ENCODE measurements around the gene PAPPA2. TPM values are rescaled to one million over a fixed set of nuclear protein-coding genes. Genes with fewer than 3 reads are reported as not detected.

The PAPPA2 gene
- total RNA-seq, 5 donors from 2014 or later (not counting 1 experiment from before 2014, with no cell fraction given): 0.03 to 0.06 TPM; not detected in 3

GRCh38 chr1:176574756-176575155 lies 111.8 kb downstream of the PAPPA2 start:
- no peaks in the 10 kb centered on the region for H3K4me1 Mint-ChIP-seq
- H3K36me3 Mint-ChIP-seq: no peaks in the 10 kb centered on the region
- peaks cover 1 to 5% of the 10 kb centered on the region in 2 donors for H3K27me3 Mint-ChIP-seq
- POLR2A ChIA-PET: no interaction called here
- CTCF ChIA-PET: no interaction called here
- no peak overlapping the region for H3K27ac Mint-ChIP-seq
- no peak overlapping the region for H3K27ac ChIP-seq (ENCODE audit: low read length)
- H3K9me3 Mint-ChIP-seq: peaks cover 0 to 7% (median 0%) of the 10 kb centered on the region in 3 donors
- DNase-seq: no peak
- no peak overlapping the region for H3K4me3 Mint-ChIP-seq
- H3K27me3 ChIP-seq (replicated peaks in 1 of 2; ENCODE audit: control insufficient read depth in 2 of 2, extremely low read depth in 1 of 2, insufficient read depth in 2 of 2, low read length in 1 of 2): peaks cover 0 to 4% of the 10 kb centered on the region in 2 experiments
- no peak overlapping the region for H3K4me3 ChIP-seq (ENCODE audit: control insufficient read depth in 1 of 2, extremely low read depth in 1 of 2, low read length in 1 of 2)
- H3K36me3 ChIP-seq (ENCODE audit: control insufficient read depth in 2 of 2, extremely low read depth in 1 of 2, insufficient read depth in 1 of 2, low read length in 1 of 2): no peaks in the 10 kb centered on the region
- H3K4me1 ChIP-seq (ENCODE audit: control insufficient read depth in 1 of 2, extremely low read depth in 1 of 2, insufficient read depth in 2 of 2, low read length in 2 of 2): no peaks in the 10 kb centered on the region
- H3K9me3 ChIP-seq: no peaks in the 10 kb centered on the region
- ATAC-seq (replicated peaks in 1 of 4): no peak
- no CpG with 5 or more reads among the region's 2 CpGs for WGBS (ENCODE audit: insufficient coverage)

GRCh38 chr1:176575991-176576390 lies 113.0 kb downstream of the PAPPA2 start:
- no peaks in the 10 kb centered on the region for H3K9me3 ChIP-seq
- no peaks in the 10 kb centered on the region for H3K27me3 ChIP-seq (replicated peaks in 1 of 2; ENCODE audit: control insufficient read depth in 2 of 2, extremely low read depth in 1 of 2, insufficient read depth in 2 of 2, low read length in 1 of 2)
- no peaks in the 10 kb centered on the region for H3K4me1 Mint-ChIP-seq
- H3K9me3 Mint-ChIP-seq: peaks cover 0 to 5% (median 0%) of the 10 kb centered on the region in 3 donors
- H3K27me3 Mint-ChIP-seq: peaks cover 1 to 2% of the 10 kb centered on the region in 2 donors
- H3K36me3 ChIP-seq (ENCODE audit: control insufficient read depth in 2 of 2, extremely low read depth in 1 of 2, insufficient read depth in 1 of 2, low read length in 1 of 2): no peaks in the 10 kb centered on the region
- DNase-seq (no peak), ATAC-seq (replicated peaks in 1 of 4) (no peak)
- WGBS (ENCODE audit: insufficient coverage): no CpG with 5 or more reads among the region's 1 CpG
- no peaks in the 10 kb centered on the region for H3K36me3 Mint-ChIP-seq
- H3K4me1 ChIP-seq (ENCODE audit: control insufficient read depth in 1 of 2, extremely low read depth in 1 of 2, insufficient read depth in 2 of 2, low read length in 2 of 2): no peaks in the 10 kb centered on the region
- H3K27ac ChIP-seq (ENCODE audit: low read length): no peak overlapping the region
- ChIA-PET CTCF (no interaction called here), POLR2A (no interaction called here)
- H3K4me3 ChIP-seq (ENCODE audit: control insufficient read depth in 1 of 2, extremely low read depth in 1 of 2, low read length in 1 of 2): no peak overlapping the region
- H3K27ac Mint-ChIP-seq: no peak overlapping the region
- H3K4me3 Mint-ChIP-seq: no peak overlapping the region

- Histone ChIP-seq H3K27ac (ENCODE audit: low read length) (no peak overlapping the region), H3K36me3 (ENCODE audit: control insufficient read depth in 2 of 2, extremely low read depth in 1 of 2, insufficient read depth in 1 of 2, low read length in 1 of 2) (no peaks in the 10 kb centered on the region), H3K27me3 (replicated peaks in 1 of 2; ENCODE audit: control insufficient read depth in 2 of 2, extremely low read depth in 1 of 2, insufficient read depth in 2 of 2, low read length in 1 of 2) (no peaks in the 10 kb centered on the region), H3K4me3 (ENCODE audit: control insufficient read depth in 1 of 2, extremely low read depth in 1 of 2, low read length in 1 of 2) (no peak overlapping the region), H3K4me1 (ENCODE audit: control insufficient read depth in 1 of 2, extremely low read depth in 1 of 2, insufficient read depth in 2 of 2, low read length in 2 of 2) (no peaks in the 10 kb centered on the region), H3K9me3 (no peaks in the 10 kb centered on the region)
- ChIA-PET CTCF (no interaction called here), POLR2A (no interaction called here)
- Mint-ChIP-seq H3K36me3 (no peaks in the 10 kb centered on the region), H3K27me3 (peaks cover 0 to 1% of the 10 kb centered on the region in 2 donors), H3K4me1 (no peaks in the 10 kb centered on the region), H3K9me3 (peaks cover 0 to 3% (median 0%) of the 10 kb centered on the region in 3 donors), H3K4me3 (no peak overlapping the region), H3K27ac (no peak overlapping the region)
- ATAC-seq (replicated peaks in 1 of 4): no peak
- 85% methylated on average over 4 of the region's 5 CpGs for WGBS (ENCODE audit: insufficient coverage)
- no peak for DNase-seq
These were observed 113.7 kb downstream of the PAPPA2 start for GRCh38 chr1:176576670-176577069.

- H3K27ac Mint-ChIP-seq: no peak overlapping the region
- Histone ChIP-seq H3K36me3 (ENCODE audit: control insufficient read depth in 2 of 2, extremely low read depth in 1 of 2, insufficient read depth in 1 of 2, low read length in 1 of 2) (no peaks in the 10 kb centered on the region), H3K27ac (ENCODE audit: low read length) (no peak overlapping the region), H3K4me3 (ENCODE audit: control insufficient read depth in 1 of 2, extremely low read depth in 1 of 2, low read length in 1 of 2) (no peak overlapping the region), H3K9me3 (no peaks in the 10 kb centered on the region), H3K27me3 (replicated peaks in 1 of 2; ENCODE audit: control insufficient read depth in 2 of 2, extremely low read depth in 1 of 2, insufficient read depth in 2 of 2, low read length in 1 of 2) (no peaks in the 10 kb centered on the region), H3K4me1 (ENCODE audit: control insufficient read depth in 1 of 2, extremely low read depth in 1 of 2, insufficient read depth in 2 of 2, low read length in 2 of 2) (no peaks in the 10 kb centered on the region)
- H3K9me3 Mint-ChIP-seq: peaks cover 0 to 3% (median 0%) of the 10 kb centered on the region in 3 donors
- no peak overlapping the region for H3K4me3 Mint-ChIP-seq
- H3K27me3 Mint-ChIP-seq: peaks cover 0 to 1% of the 10 kb centered on the region in 2 donors
- ChIA-PET POLR2A (no interaction called here), CTCF (interaction anchor here in 1 of 2 donors (0.6 kb wide), 1 partner anchor 1835 kb away, joined by 3 read pairs; no protein-coding TSS in a partner anchor)
- WGBS (ENCODE audit: insufficient coverage): no CpG with 5 or more reads among the region's 4 CpGs
- H3K4me1 Mint-ChIP-seq: no peaks in the 10 kb centered on the region
- no peak for DNase-seq
- H3K36me3 Mint-ChIP-seq: no peaks in the 10 kb centered on the region
- no peak for ATAC-seq (replicated peaks in 1 of 4)
These were observed 114.7 kb downstream of the PAPPA2 start for GRCh38 chr1:176577646-176578197.

- Mint-ChIP-seq H3K4me1 (no peaks in the 10 kb centered on the region), H3K36me3 (no peaks in the 10 kb centered on the region), H3K4me3 (no peak overlapping the region), H3K27me3 (no peaks in the 10 kb centered on the region), H3K27ac (no peak overlapping the region), H3K9me3 (peaks cover 0 to 3% (median 2%) of the 10 kb centered on the region in 3 donors)
- CTCF ChIA-PET: no interaction called here
- no peak overlapping the region for H3K27ac ChIP-seq (ENCODE audit: low read length)
- no peaks in the 10 kb centered on the region for H3K9me3 ChIP-seq
- POLR2A ChIA-PET: no interaction called here
- no peaks in the 10 kb centered on the region for H3K4me1 ChIP-seq (ENCODE audit: control insufficient read depth in 1 of 2, extremely low read depth in 1 of 2, insufficient read depth in 2 of 2, low read length in 2 of 2)
- DNase-seq: no peak
- no peaks in the 10 kb centered on the region for H3K27me3 ChIP-seq (replicated peaks in 1 of 2; ENCODE audit: control insufficient read depth in 2 of 2, extremely low read depth in 1 of 2, insufficient read depth in 2 of 2, low read length in 1 of 2)
- H3K4me3 ChIP-seq (ENCODE audit: control insufficient read depth in 1 of 2, extremely low read depth in 1 of 2, low read length in 1 of 2): no peak overlapping the region
- no peak for ATAC-seq (replicated peaks in 1 of 4)
- 40% methylated on average over 1 of the region's 3 CpGs for WGBS (ENCODE audit: insufficient coverage)
- H3K36me3 ChIP-seq (ENCODE audit: control insufficient read depth in 2 of 2, extremely low read depth in 1 of 2, insufficient read depth in 1 of 2, low read length in 1 of 2): no peaks in the 10 kb centered on the region
These were observed 116.1 kb downstream of the PAPPA2 start for GRCh38 chr1:176579087-176579486.

GRCh38 chr1:176595217-176595616 lies 132.2 kb downstream of the PAPPA2 start:
- CTCF ChIA-PET: no interaction called here
- H3K36me3 Mint-ChIP-seq: no peaks in the 10 kb centered on the region
- WGBS (ENCODE audit: insufficient coverage): 87% methylated on average over 11 of the region's 16 CpGs
- no peaks in the 10 kb centered on the region for H3K4me1 Mint-ChIP-seq
- no peak overlapping the region for H3K27ac Mint-ChIP-seq
- H3K4me1 ChIP-seq (ENCODE audit: control insufficient read depth in 1 of 2, extremely low read depth in 1 of 2, insufficient read depth in 2 of 2, low read length in 2 of 2): no peaks in the 10 kb centered on the region
- H3K27me3 Mint-ChIP-seq: no peaks in the 10 kb centered on the region
- no peak for ATAC-seq (replicated peaks in 1 of 4)
- H3K4me3 ChIP-seq (ENCODE audit: control insufficient read depth in 1 of 2, extremely low read depth in 1 of 2, low read length in 1 of 2): no peak overlapping the region
- no peak overlapping the region for H3K4me3 Mint-ChIP-seq
- H3K9me3 Mint-ChIP-seq: peaks cover 0 to 4% (median 0%) of the 10 kb centered on the region in 3 donors
- no peaks in the 10 kb centered on the region for H3K36me3 ChIP-seq (ENCODE audit: control insufficient read depth in 2 of 2, extremely low read depth in 1 of 2, insufficient read depth in 1 of 2, low read length in 1 of 2)
- H3K9me3 ChIP-seq: no peaks in the 10 kb centered on the region
- no peak overlapping the region for H3K27ac ChIP-seq (ENCODE audit: low read length)
- DNase-seq: no peak
- POLR2A ChIA-PET: no interaction called here
- no peaks in the 10 kb centered on the region for H3K27me3 ChIP-seq (replicated peaks in 1 of 2; ENCODE audit: control insufficient read depth in 2 of 2, extremely low read depth in 1 of 2, insufficient read depth in 2 of 2, low read length in 1 of 2)

GRCh38 chr1:176601348-176601747 lies 138.4 kb downstream of the PAPPA2 start:
- H3K27me3 ChIP-seq (replicated peaks in 1 of 2; ENCODE audit: control insufficient read depth in 2 of 2, extremely low read depth in 1 of 2, insufficient read depth in 2 of 2, low read length in 1 of 2): no peaks in the 10 kb centered on the region
- no peaks in the 10 kb centered on the region for H3K4me1 Mint-ChIP-seq
- no peak overlapping the region for H3K27ac Mint-ChIP-seq
- H3K9me3 Mint-ChIP-seq: peaks cover 0 to 7% (median 4%) of the 10 kb centered on the region in 3 donors
- H3K4me3 Mint-ChIP-seq: no peak overlapping the region
- no peak for DNase-seq
- no peaks in the 10 kb centered on the region for H3K36me3 ChIP-seq (ENCODE audit: control insufficient read depth in 2 of 2, extremely low read depth in 1 of 2, insufficient read depth in 1 of 2, low read length in 1 of 2)
- ChIA-PET POLR2A (no interaction called here), CTCF (no interaction called here)
- no peak overlapping the region for H3K4me3 ChIP-seq (ENCODE audit: control insufficient read depth in 1 of 2, extremely low read depth in 1 of 2, low read length in 1 of 2)
- WGBS (ENCODE audit: insufficient coverage): no CpG with 5 or more reads among the region's 3 CpGs
- H3K27me3 Mint-ChIP-seq: no peaks in the 10 kb centered on the region
- ATAC-seq (replicated peaks in 1 of 4): no peak
- H3K4me1 ChIP-seq (ENCODE audit: control insufficient read depth in 1 of 2, extremely low read depth in 1 of 2, insufficient read depth in 2 of 2, low read length in 2 of 2): no peaks in the 10 kb centered on the region
- no peak overlapping the region for H3K27ac ChIP-seq (ENCODE audit: low read length)
- H3K36me3 Mint-ChIP-seq: no peaks in the 10 kb centered on the region
- H3K9me3 ChIP-seq: no peaks in the 10 kb centered on the region
